Measurements from ENCODE around the gene IL5.
"Not testable (repeated sequence)": the region's sequence is repeated elsewhere in the genome, so short reads cannot be mapped to it uniquely, and the experiment has no call there.

Gene IL5

GRCh38 chr5:132557478-132558172 lies 14.3 kb upstream of the IL5 start:
- Histone ChIP-seq H3K9ac (ENCODE audit: low read depth, low read length) (peak overlapping the region; percentile 79), H3K36me3 (ENCODE audit: control insufficient read depth, insufficient read depth, low read length) (peaks cover 24% of the 10 kb centered on the region), H3K27me3 (ENCODE audit: control insufficient read depth, insufficient read depth, low read length) (no peaks in the 10 kb centered on the region), H3K27ac (ENCODE audit: low read depth, low read length) (peak overlapping the region; percentile 83), H3K4me3 (ENCODE audit: low read depth, low read length) (peak overlapping the region; percentile 79), H3K9me3 (ENCODE audit: control insufficient read depth, insufficient read depth, low read length) (no peaks in the 10 kb centered on the region; the same call in 1 of the 2 replicates), H3K4me1 (ENCODE audit: control insufficient read depth, insufficient read depth, low read length) (peaks cover 6% of the 10 kb centered on the region)

DNA sequence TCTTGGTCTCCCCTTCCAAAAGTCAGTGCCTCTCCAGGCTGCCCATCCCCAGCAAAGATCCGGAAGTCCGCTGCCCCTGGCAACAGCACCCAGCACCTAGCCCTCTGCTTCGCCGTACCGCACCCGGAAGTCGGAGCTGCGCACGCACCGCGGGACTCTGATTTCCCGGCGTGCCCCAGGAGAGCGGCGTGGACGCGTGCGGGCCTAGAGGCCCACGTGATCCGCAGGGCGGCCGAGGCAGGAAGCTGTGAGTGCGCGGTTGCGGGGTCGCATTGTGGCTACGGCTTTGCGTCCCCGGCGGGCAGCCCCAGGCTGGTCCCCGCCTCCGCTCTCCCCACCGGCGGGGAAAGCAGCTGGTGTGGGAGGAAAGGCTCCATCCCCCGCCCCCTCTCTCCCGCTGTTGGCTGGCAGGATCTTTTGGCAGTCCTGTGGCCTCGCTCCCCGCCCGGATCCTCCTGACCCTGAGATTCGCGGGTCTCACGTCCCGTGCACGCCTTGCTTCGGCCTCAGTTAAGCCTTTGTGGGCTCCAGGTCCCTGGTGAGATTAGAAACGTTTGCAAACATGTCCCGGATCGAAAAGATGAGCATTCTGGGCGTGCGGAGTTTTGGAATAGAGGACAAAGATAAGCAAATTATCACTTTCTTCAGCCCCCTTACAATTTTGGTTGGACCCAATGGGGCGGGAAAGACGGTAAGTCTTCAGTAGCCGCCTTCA lies 13.6 kb upstream of the IL5 start, which contains the start of gene RAD50:
Gene RAD50 (plus strand): TSS at position 215 of the 715 bp plus-strand sequence. CDS start 348 bp downstream, at position 563.
- no peaks in the 10 kb centered on the region for H3K27me3 ChIP-seq (ENCODE audit: control insufficient read depth, insufficient read depth, low read length)
- H3K36me3 ChIP-seq (ENCODE audit: control insufficient read depth, insufficient read depth, low read length) = peaks cover 24% of the 10 kb centered on the region
- peaks cover 6% of the 10 kb centered on the region for H3K4me1 ChIP-seq (ENCODE audit: control insufficient read depth, insufficient read depth, low read length)
- peak within 1 kb of the TSS; percentile 83 for H3K27ac ChIP-seq (ENCODE audit: low read depth, low read length)
- H3K4me3 ChIP-seq (ENCODE audit: low read depth, low read length) = peak within 1 kb of the TSS; percentile 79
- H3K9ac ChIP-seq (ENCODE audit: low read depth, low read length) = peak within 1 kb of the TSS; percentile 79
- H3K9me3 ChIP-seq (ENCODE audit: control insufficient read depth, insufficient read depth, low read length) = no peaks in the 10 kb centered on the region

DNA sequence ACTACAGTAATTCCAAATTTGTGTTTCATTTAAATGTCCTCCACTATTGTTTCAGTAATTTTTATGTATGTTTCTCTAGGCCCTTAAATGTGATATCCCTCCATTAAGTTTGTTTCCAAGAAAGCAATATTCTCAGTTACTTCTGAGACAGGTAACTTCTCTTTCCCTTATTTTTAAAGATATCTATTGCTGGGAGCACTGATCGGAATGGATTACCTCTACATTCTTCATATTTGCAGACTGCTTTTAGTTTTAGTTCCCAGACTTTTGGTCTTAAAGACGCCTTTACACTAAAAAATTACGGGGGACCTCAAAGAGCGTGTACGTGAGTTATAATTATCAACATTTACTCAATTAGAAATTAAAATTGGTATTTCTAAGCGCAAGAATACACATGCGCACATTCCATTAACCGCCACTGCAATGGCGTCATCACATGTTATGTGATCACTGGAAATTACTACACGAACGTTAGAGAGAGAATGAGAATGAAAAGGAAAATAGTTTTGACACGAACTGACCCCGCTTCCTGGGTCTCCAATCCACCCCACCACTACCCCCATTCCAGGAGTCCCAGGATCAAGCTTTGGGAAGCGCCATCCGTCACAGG lies 12.9 kb upstream of the IL5 start:
- peaks cover 6% of the 10 kb centered on the region for H3K4me1 ChIP-seq (ENCODE audit: control insufficient read depth, insufficient read depth, low read length)
- H3K9ac ChIP-seq (ENCODE audit: low read depth, low read length) = peak overlapping the region; percentile 79; the same call in 1 of the 2 replicates
- peak overlapping the region; percentile 83 for H3K27ac ChIP-seq (ENCODE audit: low read depth, low read length)
- peaks cover 19% of the 10 kb centered on the region for H3K36me3 ChIP-seq (ENCODE audit: control insufficient read depth, insufficient read depth, low read length)
- H3K27me3 ChIP-seq (ENCODE audit: control insufficient read depth, insufficient read depth, low read length) = no peaks in the 10 kb centered on the region
- H3K4me3 ChIP-seq (ENCODE audit: low read depth, low read length) = peak overlapping the region; percentile 79
- H3K9me3 ChIP-seq (ENCODE audit: control insufficient read depth, insufficient read depth, low read length) = no peaks in the 10 kb centered on the region

DNA sequence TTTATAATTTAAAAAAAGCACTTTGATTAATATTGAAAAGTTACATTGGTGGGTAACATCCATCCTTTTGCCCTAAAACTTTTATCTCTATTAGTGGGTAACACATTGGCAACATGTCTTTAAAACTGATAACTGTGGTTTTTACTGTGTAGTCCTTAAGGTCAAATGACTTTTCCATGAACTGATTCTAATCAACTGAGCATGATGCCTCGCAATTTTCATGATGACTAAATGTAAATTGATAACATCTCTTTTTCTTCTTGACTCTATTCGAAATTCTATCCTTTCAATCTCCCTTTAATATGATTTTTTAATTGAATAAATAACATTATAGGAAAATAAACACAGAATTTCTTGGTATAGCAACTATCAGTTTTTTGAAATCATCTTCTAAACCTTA lies 6.3 kb upstream of the IL5 start:
- no peaks in the 10 kb centered on the region for H3K27me3 ChIP-seq (ENCODE audit: control insufficient read depth, insufficient read depth, low read length)
- no peak overlapping the region for H3K9ac ChIP-seq (ENCODE audit: low read depth, low read length)
- no peaks in the 10 kb centered on the region for H3K36me3 ChIP-seq (ENCODE audit: control insufficient read depth, insufficient read depth, low read length)
- H3K9me3 ChIP-seq (ENCODE audit: control insufficient read depth, insufficient read depth, low read length) = no peaks in the 10 kb centered on the region
- H3K4me1 ChIP-seq (ENCODE audit: control insufficient read depth, insufficient read depth, low read length) = no peaks in the 10 kb centered on the region
- no peak overlapping the region for H3K27ac ChIP-seq (ENCODE audit: low read depth, low read length)
- no peak overlapping the region for H3K4me3 ChIP-seq (ENCODE audit: low read depth, low read length)

GRCh38 chr5:132548834-132549233 lies 5.5 kb upstream of the IL5 start:
- not testable (repeated sequence) for H3K27ac ChIP-seq (ENCODE audit: low read depth, low read length); H3K9ac ChIP-seq (ENCODE audit: low read depth, low read length); H3K9me3 ChIP-seq (ENCODE audit: control insufficient read depth, insufficient read depth, low read length); H3K4me1 ChIP-seq (ENCODE audit: control insufficient read depth, insufficient read depth, low read length); H3K36me3 ChIP-seq (ENCODE audit: control insufficient read depth, insufficient read depth, low read length); H3K4me3 ChIP-seq (ENCODE audit: low read depth, low read length); H3K27me3 ChIP-seq (ENCODE audit: control insufficient read depth, insufficient read depth, low read length)

GRCh38 chr5:132547269-132547668 lies 3.9 kb upstream of the IL5 start:
- Histone ChIP-seq H3K9me3 (ENCODE audit: control insufficient read depth, insufficient read depth, low read length) (no peaks in the 10 kb centered on the region), H3K27ac (ENCODE audit: low read depth, low read length) (no peak overlapping the region), H3K27me3 (ENCODE audit: control insufficient read depth, insufficient read depth, low read length) (no peaks in the 10 kb centered on the region), H3K4me1 (ENCODE audit: control insufficient read depth, insufficient read depth, low read length) (no peaks in the 10 kb centered on the region), H3K9ac (ENCODE audit: low read depth, low read length) (no peak overlapping the region), H3K4me3 (ENCODE audit: low read depth, low read length) (no peak overlapping the region), H3K36me3 (ENCODE audit: control insufficient read depth, insufficient read depth, low read length) (no peaks in the 10 kb centered on the region)

GRCh38 chr5:132546108-132546507 lies 2.8 kb upstream of the IL5 start:
- H3K4me1 ChIP-seq (ENCODE audit: control insufficient read depth, insufficient read depth, low read length) = no peaks in the 10 kb centered on the region
- H3K27ac ChIP-seq (ENCODE audit: low read depth, low read length) = no peak overlapping the region
- no peak overlapping the region for H3K4me3 ChIP-seq (ENCODE audit: low read depth, low read length)
- H3K36me3 ChIP-seq (ENCODE audit: control insufficient read depth, insufficient read depth, low read length) = no peaks in the 10 kb centered on the region
- no peak overlapping the region for H3K9ac ChIP-seq (ENCODE audit: low read depth, low read length)
- no peaks in the 10 kb centered on the region for H3K27me3 ChIP-seq (ENCODE audit: control insufficient read depth, insufficient read depth, low read length)
- no peaks in the 10 kb centered on the region for H3K9me3 ChIP-seq (ENCODE audit: control insufficient read depth, insufficient read depth, low read length)

DNA sequence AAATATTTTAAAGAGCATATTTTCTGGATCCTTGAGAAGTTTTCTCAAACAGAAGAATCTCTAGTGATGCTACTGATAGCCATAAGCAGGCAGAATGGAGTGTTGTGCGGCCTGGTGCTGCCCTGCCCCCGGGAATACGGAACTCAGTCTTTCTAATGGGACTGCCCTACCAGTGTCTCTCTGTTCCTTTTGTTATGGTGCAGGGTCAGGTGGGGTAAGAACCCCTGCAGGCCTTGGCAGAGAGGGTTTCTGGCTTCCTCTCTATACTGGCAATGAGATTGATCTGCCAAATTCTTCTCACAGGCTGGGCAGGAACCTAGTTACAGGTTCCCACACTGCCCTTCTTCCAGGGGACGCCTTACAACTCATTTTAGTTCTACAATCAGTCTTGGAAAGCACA lies 2.6 kb downstream of the IL5 start:
- Histone ChIP-seq H3K9me3 (ENCODE audit: control insufficient read depth, insufficient read depth, low read length) (no peaks in the 10 kb centered on the region), H3K27me3 (ENCODE audit: control insufficient read depth, insufficient read depth, low read length) (no peaks in the 10 kb centered on the region), H3K36me3 (ENCODE audit: control insufficient read depth, insufficient read depth, low read length) (no peaks in the 10 kb centered on the region), H3K9ac (ENCODE audit: low read depth, low read length) (no peak overlapping the region), H3K27ac (ENCODE audit: low read depth, low read length) (no peak overlapping the region), H3K4me1 (ENCODE audit: control insufficient read depth, insufficient read depth, low read length) (no peaks in the 10 kb centered on the region), H3K4me3 (ENCODE audit: low read depth, low read length) (no peak overlapping the region)

GRCh38 chr5:132540149-132540548 lies 3.2 kb downstream of the IL5 start:
- Histone ChIP-seq H3K9me3 (ENCODE audit: control insufficient read depth, insufficient read depth, low read length) (no peaks in the 10 kb centered on the region), H3K9ac (ENCODE audit: low read depth, low read length) (no peak overlapping the region), H3K27ac (ENCODE audit: low read depth, low read length) (no peak overlapping the region), H3K4me1 (ENCODE audit: control insufficient read depth, insufficient read depth, low read length) (no peaks in the 10 kb centered on the region), H3K4me3 (ENCODE audit: low read depth, low read length) (no peak overlapping the region), H3K36me3 (ENCODE audit: control insufficient read depth, insufficient read depth, low read length) (no peaks in the 10 kb centered on the region), H3K27me3 (ENCODE audit: control insufficient read depth, insufficient read depth, low read length) (0 out of 2 replicates have a peak, but pooled peaks cover 2% of the 10 kb centered on the region)

DNA sequence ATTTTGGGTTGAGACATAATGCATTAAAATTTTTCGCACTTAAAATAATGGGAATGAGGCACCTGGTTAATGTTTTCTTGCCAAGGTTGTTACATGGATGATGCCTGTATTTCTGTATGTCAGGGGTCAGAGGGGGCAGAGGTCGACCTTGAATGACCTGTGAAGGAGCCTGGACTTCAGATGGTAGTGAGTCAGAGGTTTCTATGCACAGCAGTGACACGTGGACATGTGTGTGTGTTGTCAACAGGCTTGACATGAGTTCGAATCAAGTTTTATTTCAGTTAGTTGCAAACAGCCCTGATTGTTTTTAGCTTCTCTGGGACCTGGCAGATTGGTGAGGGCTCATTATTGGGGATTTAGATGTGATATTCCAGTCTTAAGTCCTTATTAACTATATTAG lies 3.6 kb downstream of the IL5 start:
- no peak overlapping the region for H3K27ac ChIP-seq (ENCODE audit: low read depth, low read length)
- H3K36me3 ChIP-seq (ENCODE audit: control insufficient read depth, insufficient read depth, low read length) = no peaks in the 10 kb centered on the region
- no peaks in the 10 kb centered on the region for H3K4me1 ChIP-seq (ENCODE audit: control insufficient read depth, insufficient read depth, low read length)
- H3K9me3 ChIP-seq (ENCODE audit: control insufficient read depth, insufficient read depth, low read length) = no peaks in the 10 kb centered on the region
- H3K4me3 ChIP-seq (ENCODE audit: low read depth, low read length) = no peak overlapping the region
- 0 out of 2 replicates have a peak, but pooled peaks cover 4% of the 10 kb centered on the region for H3K27me3 ChIP-seq (ENCODE audit: control insufficient read depth, insufficient read depth, low read length)
- no peak overlapping the region for H3K9ac ChIP-seq (ENCODE audit: low read depth, low read length)

DNA sequence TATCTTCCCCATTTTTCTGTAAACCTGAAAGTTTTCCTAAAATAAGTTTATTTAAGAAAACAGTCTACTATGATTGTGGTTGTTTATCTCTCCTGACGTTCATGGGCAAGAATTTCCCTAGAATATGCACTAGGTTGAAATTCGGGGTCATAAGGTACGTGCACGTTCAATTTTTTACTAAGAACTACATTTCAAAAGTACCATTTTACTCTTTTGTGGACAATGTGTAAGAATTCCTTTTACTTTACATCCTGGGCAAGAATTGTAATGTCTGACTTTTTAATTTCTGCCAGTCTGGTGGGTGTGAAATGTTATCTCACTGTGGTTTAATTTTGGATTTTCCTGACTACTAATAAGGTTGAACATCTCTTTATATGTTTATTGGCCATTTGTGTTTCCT lies 12.4 kb downstream of the IL5 start:
- H3K9me3 ChIP-seq (ENCODE audit: control insufficient read depth, insufficient read depth, low read length) = no peaks in the 10 kb centered on the region
- H3K36me3 ChIP-seq (ENCODE audit: control insufficient read depth, insufficient read depth, low read length) = no peaks in the 10 kb centered on the region
- H3K27me3 ChIP-seq (ENCODE audit: control insufficient read depth, insufficient read depth, low read length) = 0 out of 2 replicates have a peak, but pooled peaks cover 4% of the 10 kb centered on the region
- H3K9ac ChIP-seq (ENCODE audit: low read depth, low read length) = no peak overlapping the region
- H3K27ac ChIP-seq (ENCODE audit: low read depth, low read length) = no peak overlapping the region
- H3K4me1 ChIP-seq (ENCODE audit: control insufficient read depth, insufficient read depth, low read length) = no peaks in the 10 kb centered on the region
- no peak overlapping the region for H3K4me3 ChIP-seq (ENCODE audit: low read depth, low read length)

Data from HUES48 (cell line).